Fibroblast of mammary gland (primary cell): Measurements from ENCODE around the gene COPS3.

Experiments used
- DNase-seq: peaks from one replicate; pipeline ENCODE4 v3.0.0-alpha.2; 2010; ENCODE audit warnings: low read depth
- H3K4me3 ChIP-seq: 2 replicates; pipeline ENCODE4 v1.5.1; 2011; ENCODE audit warnings: low read depth, mild to moderate bottlenecking, low read length, moderate library complexity; ENCODE audit not compliant: control insufficient read depth
- TF ChIP-seq, protein P1 (sequence below): conservative IDR thresholded peaks from 2 replicates; pipeline ENCODE4 v1.5.1; 2011; ENCODE audit warnings: low read depth, low read length, inconsistent platforms; ENCODE audit not compliant: control insufficient read depth, insufficient read depth

The COPS3 gene

GRCh38 chr17:17242246-17242645 is 38.8 kb downstream of the COPS3 start:
- no peak for DNase-seq
- TF ChIP-seq, protein P1, sequence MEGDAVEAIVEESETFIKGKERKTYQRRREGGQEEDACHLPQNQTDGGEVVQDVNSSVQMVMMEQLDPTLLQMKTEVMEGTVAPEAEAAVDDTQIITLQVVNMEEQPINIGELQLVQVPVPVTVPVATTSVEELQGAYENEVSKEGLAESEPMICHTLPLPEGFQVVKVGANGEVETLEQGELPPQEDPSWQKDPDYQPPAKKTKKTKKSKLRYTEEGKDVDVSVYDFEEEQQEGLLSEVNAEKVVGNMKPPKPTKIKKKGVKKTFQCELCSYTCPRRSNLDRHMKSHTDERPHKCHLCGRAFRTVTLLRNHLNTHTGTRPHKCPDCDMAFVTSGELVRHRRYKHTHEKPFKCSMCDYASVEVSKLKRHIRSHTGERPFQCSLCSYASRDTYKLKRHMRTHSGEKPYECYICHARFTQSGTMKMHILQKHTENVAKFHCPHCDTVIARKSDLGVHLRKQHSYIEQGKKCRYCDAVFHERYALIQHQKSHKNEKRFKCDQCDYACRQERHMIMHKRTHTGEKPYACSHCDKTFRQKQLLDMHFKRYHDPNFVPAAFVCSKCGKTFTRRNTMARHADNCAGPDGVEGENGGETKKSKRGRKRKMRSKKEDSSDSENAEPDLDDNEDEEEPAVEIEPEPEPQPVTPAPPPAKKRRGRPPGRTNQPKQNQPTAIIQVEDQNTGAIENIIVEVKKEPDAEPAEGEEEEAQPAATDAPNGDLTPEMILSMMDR: no peak
- H3K4me3 ChIP-seq: no peak overlapping the region

DNA sequence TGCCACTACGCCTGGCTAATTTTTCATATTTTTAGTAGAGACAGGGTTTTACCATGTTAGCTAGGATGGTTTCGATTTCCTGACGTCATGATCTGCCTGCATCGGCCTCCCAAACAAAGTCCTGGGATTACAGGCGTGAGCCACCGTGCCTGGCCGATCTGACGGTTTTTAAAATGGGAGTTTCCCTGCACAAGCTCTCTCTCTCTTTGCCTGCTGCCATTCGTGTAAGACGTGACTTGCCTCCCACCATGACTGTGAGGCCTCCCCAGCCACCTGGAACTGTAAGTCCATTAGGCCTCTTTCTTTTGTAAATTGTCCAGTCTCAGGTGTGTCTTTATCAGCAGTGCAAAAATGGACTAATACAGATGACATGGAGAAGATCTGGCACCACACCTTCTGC is 39.4 kb downstream of the COPS3 start:
- H3K4me3 ChIP-seq: no peak overlapping the region
- no peak for DNase-seq
- TF ChIP-seq, protein P1: no peak

DNA sequence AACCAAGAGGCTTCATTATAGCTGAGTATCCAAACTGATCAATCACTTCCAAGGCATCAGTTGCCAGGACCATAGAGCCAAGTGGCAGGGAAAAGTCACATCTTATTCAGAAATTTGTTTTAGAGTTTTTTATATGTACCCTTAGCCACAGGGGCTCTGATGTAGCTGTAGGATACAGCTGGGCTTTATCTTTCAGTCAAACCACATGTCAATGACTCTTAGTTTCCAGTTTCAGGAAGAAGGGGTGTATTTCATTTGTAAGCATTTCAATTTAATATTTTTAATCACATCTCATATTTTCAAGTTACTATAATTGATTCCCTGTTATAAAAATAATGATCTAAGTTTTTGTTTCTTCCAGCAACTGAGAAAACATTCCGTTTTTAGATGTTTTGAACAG is 41.2 kb downstream of the COPS3 start:
- no peak overlapping the region for H3K4me3 ChIP-seq
- no peak for DNase-seq
- TF ChIP-seq, protein P1: no peak

DNA sequence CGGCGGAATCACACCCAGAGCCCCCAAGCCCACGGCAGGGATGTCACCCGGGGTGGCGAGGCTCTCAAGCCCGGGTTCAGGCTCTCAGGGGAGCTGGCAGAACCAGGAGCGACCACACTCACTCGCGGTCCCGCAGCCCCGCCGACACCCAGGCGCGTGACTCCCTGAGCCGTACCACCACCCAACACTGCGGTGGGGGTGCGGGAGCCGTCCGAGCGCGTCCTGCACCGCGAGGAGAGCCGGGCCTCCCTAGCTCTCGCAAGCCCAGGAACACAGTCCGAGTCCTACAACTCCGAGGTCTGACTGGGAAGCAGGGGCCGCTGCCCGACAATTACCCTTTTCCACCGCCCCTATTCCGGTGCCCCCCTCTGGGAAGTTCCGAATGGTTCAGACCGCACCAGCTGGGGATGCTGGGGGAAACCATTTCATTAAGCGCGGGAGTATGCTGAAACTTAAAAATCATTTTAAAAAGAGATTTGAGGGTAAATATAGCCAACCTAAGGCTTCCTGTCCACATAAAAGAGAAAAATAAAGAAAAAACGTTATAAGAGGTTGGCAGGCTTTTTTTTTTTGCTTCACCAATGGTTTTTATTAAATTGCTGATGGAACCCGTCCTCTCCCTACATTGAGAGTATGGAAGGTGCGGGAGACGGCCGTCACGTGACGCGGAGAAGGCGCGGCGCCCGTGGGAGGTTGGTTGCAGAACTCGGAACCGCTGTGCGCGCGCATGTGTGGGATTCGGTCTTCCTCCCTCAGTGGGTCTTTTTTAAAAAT is 43.8 kb downstream of the COPS3 start, which contains the start of gene FLCN:
Gene FLCN, minus strand, starts transcription at position 143 of the 774 bp plus-strand sequence. CDS start 9,031 bp downstream, outside the sequence.
- TF ChIP-seq, protein P1: no peak
- H3K4me3 ChIP-seq: peak within 1 kb of the TSS; percentile 96
- peak; percentile 83 for DNase-seq

- DNase-seq: peak; percentile 49
- peak overlapping the region; percentile 96 for H3K4me3 ChIP-seq
Observed at GRCh38 chr17:17236295-17237025, 44.6 kb downstream of the COPS3 start.

GRCh38 chr17:17235212-17236174 is 45.6 kb downstream of the COPS3 start:
- peak; percentile 50 for DNase-seq
- TF ChIP-seq, protein P1: no peak
- H3K4me3 ChIP-seq: peak overlapping the region; percentile 96

More at GRCh38 chr17:17236295-17237025, 44.6 kb downstream of the COPS3 start:
- TF ChIP-seq, protein P1: no peak
